Inferior parietal cortex (tissue), 1 donor: ENCODE data around the gene TMEM114.
"Not testable (repeated sequence)": the region's sequence is repeated elsewhere in the genome, so short reads cannot be mapped to it uniquely, and the experiment has no call there.

Source experiments
- DNase-seq: peaks from one replicate; pipeline ENCODE4 v3.0.0-alpha.2; 2016; ENCODE audit errors: extremely low spot score

Gene TMEM114

GRCh38 chr16:8576141-8577004 is 13.9 kb downstream of the TMEM114 start:
- DNase-seq, result no peak

- no peak for DNase-seq
Measured at GRCh38 chr16:8575399-8575798, 14.9 kb downstream of the TMEM114 start.

GRCh38 chr16:8572919-8573724 is 17.2 kb downstream of the TMEM114 start:
- DNase-seq, result peak; percentile 46

- no peak for DNase-seq
Measured at GRCh38 chr16:8572063-8572918, 18.0 kb downstream of the TMEM114 start.

- no peak for DNase-seq
Measured at GRCh38 chr16:8571061-8571596, 19.2 kb downstream of the TMEM114 start.

- DNase-seq, result not testable (repeated sequence)
Measured at GRCh38 chr16:8570393-8570792, 19.9 kb downstream of the TMEM114 start.

GRCh38 chr16:8569650-8570346 is 20.5 kb downstream of the TMEM114 start:
- no peak for DNase-seq

GRCh38 chr16:8568231-8568617 is 22.1 kb downstream of the TMEM114 start:
- no peak for DNase-seq

GRCh38 chr16:8567355-8568230 is 22.7 kb downstream of the TMEM114 start:
- DNase-seq, result peak; percentile 94

- DNase-seq, result no peak
Measured at GRCh38 chr16:8565498-8565897, 24.8 kb downstream of the TMEM114 start.

- DNase-seq, result no peak
Measured at GRCh38 chr16:8564934-8565345, 25.4 kb downstream of the TMEM114 start.

- DNase-seq, result not testable (repeated sequence)
Measured at GRCh38 chr16:8563944-8564540, 26.3 kb downstream of the TMEM114 start.

GRCh38 chr16:8561496-8561895 is 28.8 kb downstream of the TMEM114 start:
- DNase-seq, result no peak

GRCh38 chr16:8555400-8555799 is 34.9 kb downstream of the TMEM114 start:
- no peak for DNase-seq

- DNase-seq, result no peak
Measured at GRCh38 chr16:8554881-8555280, 35.4 kb downstream of the TMEM114 start.

- no peak for DNase-seq
Measured at GRCh38 chr16:8554022-8554421, 36.3 kb downstream of the TMEM114 start.

- DNase-seq, result no peak
Measured at GRCh38 chr16:8552487-8553221, 37.7 kb downstream of the TMEM114 start.

GRCh38 chr16:8551388-8552332 is 38.7 kb downstream of the TMEM114 start:
- DNase-seq, result no peak
